ENCODE measurements around the gene MRPS5. TPM values are rescaled to one million over a fixed set of nuclear protein-coding genes. Genes with fewer than 3 reads are reported as not detected.
A peak's percentile ranks its signal among the peaks of the same experiment; 100 is the strongest.

The MRPS5 gene
- total RNA-seq, 2 experiments from 2014 or later, result 89.6 to 90.2 TPM

- Histone ChIP-seq H3K4me3 (ENCODE audit: low read depth, low read length, poor library complexity, severe bottlenecking) (no peak overlapping the region), H3K4me2 (ENCODE audit: low read length) (peak overlapping the region; percentile 40; the same call in 1 of the 2 replicates), H3K36me3 (ENCODE audit: insufficient read depth, low read length) (no peaks in the 10 kb centered on the region), H2AFZ (ENCODE audit: low read length) (no peak overlapping the region), H4K20me1 (ENCODE audit: insufficient read depth, low read length) (no peaks in the 10 kb centered on the region), H3K9me2 (ENCODE audit: insufficient read depth, low read length) (no peaks in the 10 kb centered on the region), H3K4me1 (ENCODE audit: insufficient read depth, low read length, poor library complexity, severe bottlenecking) (peaks cover 16% of the 10 kb centered on the region), H3K27ac (ENCODE audit: low read depth, low read length, poor library complexity, severe bottlenecking) (no peak overlapping the region), H3K9me3 (ENCODE audit: low read length) (no peaks in the 10 kb centered on the region), H3K79me2 (ENCODE audit: insufficient read depth, low read depth, low read length) (no peaks in the 10 kb centered on the region)
- peak; percentile 81 for TF ChIP-seq CTCF (conservative IDR thresholded peaks at IDR 0.05; ENCODE audit: low read length)
- TF ChIP-seq EZH2phosphoT487 (IDR thresholded peaks at IDR 0.05; ENCODE audit: borderline replicate concordance, low read depth, low read length), result no peak
- CTCF ChIA-PET (ENCODE audit: unreplicated experiment), result interaction anchor here (0.6 kb wide), 1 partner anchor 182 kb away, joined by 3 read pairs; no protein-coding TSS in a partner anchor
- POLR2A ChIA-PET, result interaction anchor here (1.4 kb wide), 1 partner anchor 13 kb away, joined by 4 read pairs; no protein-coding TSS in a partner anchor
- intact Hi-C loops (cut with micrococcal nuclease; ENCODE audit: unreplicated experiment), result loop anchor here (1.0 to 5.0 kb wide), 3 partner anchors 40 to 130 kb away; partner anchors contain the start of gene ZNF892
- peak; percentile 69 for DNase-seq (ENCODE audit: low spot score)
- BruUV-seq (replicated peaks), result no TSS peak
Measured at GRCh38 chr2:95076705-95077529, 44.7 kb downstream of the MRPS5 start.

GRCh38 chr2:95075440-95076132 lies 46.0 kb downstream of the MRPS5 start:
- Histone ChIP-seq H3K4me2 (ENCODE audit: low read length) (no peak overlapping the region), H3K4me1 (ENCODE audit: insufficient read depth, low read length, poor library complexity, severe bottlenecking) (peaks cover 16% of the 10 kb centered on the region), H3K4me3 (ENCODE audit: low read depth, low read length, poor library complexity, severe bottlenecking) (no peak overlapping the region), H3K79me2 (ENCODE audit: insufficient read depth, low read depth, low read length) (no peaks in the 10 kb centered on the region), H2AFZ (ENCODE audit: low read length) (no peak overlapping the region), H4K20me1 (ENCODE audit: insufficient read depth, low read length) (no peaks in the 10 kb centered on the region), H3K9me2 (ENCODE audit: insufficient read depth, low read length) (no peaks in the 10 kb centered on the region), H3K27ac (ENCODE audit: low read depth, low read length, poor library complexity, severe bottlenecking) (no peak overlapping the region), H3K36me3 (ENCODE audit: insufficient read depth, low read length) (no peaks in the 10 kb centered on the region), H3K9me3 (ENCODE audit: low read length) (no peaks in the 10 kb centered on the region)
- no TSS peak for BruUV-seq (replicated peaks)
- TF ChIP-seq EZH2phosphoT487 (IDR thresholded peaks at IDR 0.05; ENCODE audit: borderline replicate concordance, low read depth, low read length) (no peak), CTCF (conservative IDR thresholded peaks at IDR 0.05; ENCODE audit: low read length) (no peak)
- intact Hi-C loops (cut with micrococcal nuclease; ENCODE audit: unreplicated experiment), result loop anchor here (1.0 to 5.0 kb wide), 3 partner anchors 42 to 131 kb away; partner anchors contain the start of gene ZNF892
- POLR2A ChIA-PET, result interaction anchor here (1.4 kb wide), 1 partner anchor 12 kb away, joined by 4 read pairs; no protein-coding TSS in a partner anchor
- no peak for DNase-seq (ENCODE audit: low spot score)
- CTCF ChIA-PET (ENCODE audit: unreplicated experiment), result no interaction called here

Measured in OCI-LY7 (cell line).